Endometrial microvascular endothelial cells (primary cell): ENCODE results near the gene CELSR2. TPM values are rescaled to one million over a fixed set of nuclear protein-coding genes. Genes with fewer than 3 reads are reported as not detected.

ENCODE experiments used
- in situ Hi-C: cut with HindIII; loops from 2 replicates; pipeline ENCODE4 v1.10.0; 2017; ENCODE audit warnings: low sequenced_read_pairs, low pct_unique_long_range_greater_than_20kb; ENCODE audit errors: inconsistent ontology term
- total RNA-seq: library from RNA; depleted of rRNA; stranded (reverse); fragments of >200 nt; gene quantifications from one replicate; pipeline ENCODE4 v1.2.3, GENCODE V29; 2015; ENCODE audit errors: inconsistent ontology term

CELSR2 gene
- total RNA-seq, 1 donor from 2014 or later = 0.37 TPM

GRCh38 chr1:109228167-109228566 is 21.2 kb upstream of the CELSR2 start:
- in situ Hi-C loops = no loop called here

- in situ Hi-C loops = no loop called here
Observed at GRCh38 chr1:109229531-109230127, 19.7 kb upstream of the CELSR2 start.

- in situ Hi-C loops = no loop called here
Observed at GRCh38 chr1:109231066-109231465, 18.3 kb upstream of the CELSR2 start.

- in situ Hi-C loops = no loop called here
Observed at GRCh38 chr1:109235137-109235536, 14.2 kb upstream of the CELSR2 start.

- in situ Hi-C loops = no loop called here
Observed at GRCh38 chr1:109237512-109237911, 11.8 kb upstream of the CELSR2 start.

- in situ Hi-C loops = no loop called here
Observed at GRCh38 chr1:109238382-109238781, 11.0 kb upstream of the CELSR2 start.

GRCh38 chr1:109239047-109239408 is 10.3 kb upstream of the CELSR2 start:
- in situ Hi-C loops = no loop called here

- in situ Hi-C loops = no loop called here
Observed at GRCh38 chr1:109239409-109240068, 9.8 kb upstream of the CELSR2 start.

- in situ Hi-C loops = no loop called here
Observed at GRCh38 chr1:109240158-109241152, 8.9 kb upstream of the CELSR2 start.

GRCh38 chr1:109241344-109241743 is 8.0 kb upstream of the CELSR2 start:
- in situ Hi-C loops = no loop called here

GRCh38 chr1:109241841-109242345 is 7.4 kb upstream of the CELSR2 start:
- in situ Hi-C loops = no loop called here

GRCh38 chr1:109242387-109242786 is 7.0 kb upstream of the CELSR2 start:
- in situ Hi-C loops = no loop called here

GRCh38 chr1:109243221-109243620 is 6.1 kb upstream of the CELSR2 start:
- in situ Hi-C loops = no loop called here

GRCh38 chr1:109243860-109244552 is 5.3 kb upstream of the CELSR2 start:
- in situ Hi-C loops = no loop called here

GRCh38 chr1:109246141-109246551 is 3.2 kb upstream of the CELSR2 start:
- in situ Hi-C loops = no loop called here

GRCh38 chr1:109247401-109248365 is 1.7 kb upstream of the CELSR2 start:
- in situ Hi-C loops = no loop called here

GRCh38 chr1:109248444-109248796 is 919 bp upstream of the CELSR2 start:
- in situ Hi-C loops = no loop called here
